Spinal cord (tissue), 10 donors: ENCODE measurements around the gene ATP2B2. TPM values are rescaled to one million over a fixed set of nuclear protein-coding genes. Genes with fewer than 3 reads are reported as not detected.

Experiments used
- DNase-seq, 6 donors: peaks; one replicate each; pipeline versions ENCODE4 v3.0.0 to v3.0.0-alpha.2; 2013 to 2015; ENCODE audit warnings: low spot score in 6 of 6, low read depth in 4 of 6
- H3K27ac ChIP-seq: one replicate; pipeline ENCODE4 v1.5.1; 2013; ENCODE audit warnings: low read depth, low read length, control low read depth
- H3K27me3 ChIP-seq: one replicate; pipeline ENCODE4 v1.6.1; 2013; ENCODE audit warnings: low read length; ENCODE audit not compliant: control insufficient read depth, insufficient read depth
- H3K36me3 ChIP-seq: one replicate; pipeline ENCODE4 v1.6.1; 2013; ENCODE audit warnings: low read length; ENCODE audit not compliant: control insufficient read depth, insufficient read depth
- H3K4me1 ChIP-seq: one replicate; pipeline ENCODE4 v1.6.1; 2013; ENCODE audit warnings: low read length; ENCODE audit not compliant: control insufficient read depth, insufficient read depth
- H3K4me3 ChIP-seq: one replicate; pipeline ENCODE4 v1.5.1; 2013; ENCODE audit warnings: low read depth, low read length, control low read depth
- H3K9me3 ChIP-seq: one replicate; pipeline ENCODE4 v1.6.1; 2013; ENCODE audit warnings: low read length; ENCODE audit not compliant: control insufficient read depth, insufficient read depth
- WGBS: methylation state at CpG from one replicate; pipeline ENCODE4 v1.1.5; 2013; ENCODE audit warnings: missing lambda C conversion rate; ENCODE audit not compliant: insufficient coverage; 5-methylcytosine and 5-hydroxymethylcytosine counted together
- polyA plus RNA-seq, 2 donors: library from polyadenylated mRNA; unstranded; fragments of 120-200 nt; gene quantifications; one replicate each; pipeline ENCODE4 v1.2.1, GENCODE V29; 2013; ENCODE audit not compliant: insufficient read length in 2 of 2
- total RNA-seq, 2 donors: library from RNA; depleted of rRNA in 1 of 2; stranded (reverse); fragments of 120-200 nt in 1 of 2; fragments of >200 nt in 1 of 2; gene quantifications; one replicate each; pipeline versions ENCODE4 v1.2.3 to v1.2.4, GENCODE V29; 2013 to 2014
- donor health status: healthy.

The ATP2B2 gene
- total and polyA plus RNA-seq, 4 donors, result 25.2 to 94.5 (median 80.4) TPM

GRCh38 chr3:10515396-10515795 lies 10.0 kb upstream of the ATP2B2 start:
- Histone ChIP-seq H3K4me3 (no peak overlapping the region), H3K36me3 (no peaks in the 10 kb centered on the region), H3K27me3 (no peaks in the 10 kb centered on the region), H3K9me3 (no peaks in the 10 kb centered on the region), H3K4me1 (peaks cover 3% of the 10 kb centered on the region), H3K27ac (no peak overlapping the region)
- WGBS, result 100% methylated on average over 1 of the region's 3 CpGs
- no peak for DNase-seq

- H3K9me3 ChIP-seq, result no peaks in the 10 kb centered on the region
- no peak for DNase-seq
- 90% methylated on average over 7 of the region's 8 CpGs for WGBS
- peaks cover 3% of the 10 kb centered on the region for H3K4me1 ChIP-seq
- H3K27ac ChIP-seq, result no peak overlapping the region
- H3K36me3 ChIP-seq, result no peaks in the 10 kb centered on the region
- no peaks in the 10 kb centered on the region for H3K27me3 ChIP-seq
- no peak overlapping the region for H3K4me3 ChIP-seq
Measured at GRCh38 chr3:10514407-10515069, 9.2 kb upstream of the ATP2B2 start.

DNA sequence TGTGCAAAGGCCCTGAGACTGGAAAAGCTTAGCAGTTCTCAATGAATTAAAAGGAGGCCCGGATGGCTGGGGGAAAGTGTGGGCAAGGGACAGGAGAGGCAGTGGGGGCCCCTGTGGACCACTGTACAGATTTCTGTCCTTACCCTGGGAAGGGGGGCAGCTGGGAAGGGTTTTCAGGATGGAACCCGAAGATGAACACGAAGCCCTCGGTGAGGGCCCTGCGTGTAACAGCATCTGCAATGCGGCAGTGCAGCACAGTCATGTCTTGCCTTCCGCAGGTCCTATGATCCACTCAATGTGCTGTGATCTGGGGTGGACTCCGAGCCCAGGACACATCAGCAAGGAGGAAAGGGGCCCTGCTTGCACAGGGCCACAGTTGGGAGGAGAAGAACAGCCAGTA lies 7.9 kb upstream of the ATP2B2 start:
- Histone ChIP-seq H3K4me3 (no peak overlapping the region), H3K27me3 (no peaks in the 10 kb centered on the region), H3K27ac (no peak overlapping the region), H3K4me1 (peaks cover 3% of the 10 kb centered on the region), H3K36me3 (no peaks in the 10 kb centered on the region), H3K9me3 (no peaks in the 10 kb centered on the region)
- no peak for DNase-seq
- WGBS, result 96% methylated on average over 8 of the region's 8 CpGs

DNA sequence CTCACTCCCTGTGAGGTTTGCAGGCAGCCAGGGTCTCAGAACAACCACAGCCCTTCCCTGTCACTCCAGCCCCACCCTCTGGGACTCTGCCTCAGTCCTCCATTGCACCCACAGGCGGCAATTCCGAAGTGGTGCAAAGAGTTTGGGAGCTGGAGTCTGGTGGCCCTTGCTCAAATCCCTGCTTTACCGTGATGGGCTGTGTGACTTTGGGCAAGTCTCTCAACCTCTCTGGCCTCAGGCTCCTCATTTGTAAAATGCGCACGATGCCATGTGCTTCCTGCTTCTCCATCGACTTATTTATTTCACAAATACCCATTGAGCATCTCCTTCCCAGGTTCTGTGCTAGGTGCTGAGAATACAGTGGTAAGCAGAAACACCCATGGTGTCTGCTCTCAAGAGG lies 7.3 kb upstream of the ATP2B2 start:
- Histone ChIP-seq H3K4me3 (no peak overlapping the region), H3K36me3 (no peaks in the 10 kb centered on the region), H3K4me1 (peaks cover 6% of the 10 kb centered on the region), H3K27me3 (no peaks in the 10 kb centered on the region), H3K9me3 (no peaks in the 10 kb centered on the region), H3K27ac (no peak overlapping the region)
- DNase-seq, result no peak
- 95% methylated on average over 5 of the region's 6 CpGs for WGBS

DNA sequence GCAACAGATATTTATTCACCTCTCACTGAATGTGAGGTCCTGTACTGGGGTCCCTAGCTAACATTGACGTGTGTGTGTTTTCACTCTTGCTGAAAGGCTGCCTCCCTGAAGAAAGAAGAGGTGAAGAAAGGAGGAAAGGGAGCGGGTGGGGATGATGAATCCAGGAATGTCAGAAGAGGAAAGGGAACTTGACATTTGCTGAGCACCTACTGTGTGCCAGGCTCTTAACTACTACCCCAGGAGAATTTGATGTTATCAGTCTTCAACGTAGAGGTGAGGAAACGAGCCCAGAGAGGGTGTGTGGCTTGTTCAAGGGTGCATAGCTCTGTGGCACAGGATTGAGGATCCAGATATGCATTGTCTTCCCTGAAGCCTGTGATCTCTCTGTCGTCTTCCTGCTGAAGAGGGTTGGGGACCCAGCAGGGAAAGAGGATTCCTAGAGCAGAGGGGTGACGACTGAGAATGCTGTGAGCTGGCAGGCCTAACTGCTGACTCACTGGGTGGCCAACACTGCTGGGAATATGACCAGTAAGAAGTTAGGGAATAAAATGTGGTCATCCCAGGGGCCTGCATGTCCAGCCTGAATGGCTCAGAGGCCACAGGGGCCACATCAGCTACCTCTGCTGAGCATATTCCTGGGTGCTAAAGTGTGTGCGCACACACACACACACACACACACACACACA lies 6.6 kb upstream of the ATP2B2 start:
- H3K36me3 ChIP-seq, result no peaks in the 10 kb centered on the region
- H3K27me3 ChIP-seq, result no peaks in the 10 kb centered on the region
- no peak overlapping the region for H3K4me3 ChIP-seq
- no peaks in the 10 kb centered on the region for H3K9me3 ChIP-seq
- H3K4me1 ChIP-seq, result peaks cover 11% of the 10 kb centered on the region
- H3K27ac ChIP-seq, result no peak overlapping the region
- no peak for DNase-seq
- 71% methylated on average over 6 of the region's 7 CpGs for WGBS

- Histone ChIP-seq H3K4me3 (no peak overlapping the region), H3K9me3 (no peaks in the 10 kb centered on the region), H3K4me1 (peaks cover 21% of the 10 kb centered on the region), H3K27me3 (no peaks in the 10 kb centered on the region), H3K27ac (no peak overlapping the region), H3K36me3 (no peaks in the 10 kb centered on the region)
- DNase-seq, result no peak
- WGBS, result 76% methylated on average over 5 of the region's 6 CpGs
Measured at GRCh38 chr3:10510743-10511432, 5.5 kb upstream of the ATP2B2 start.

DNA sequence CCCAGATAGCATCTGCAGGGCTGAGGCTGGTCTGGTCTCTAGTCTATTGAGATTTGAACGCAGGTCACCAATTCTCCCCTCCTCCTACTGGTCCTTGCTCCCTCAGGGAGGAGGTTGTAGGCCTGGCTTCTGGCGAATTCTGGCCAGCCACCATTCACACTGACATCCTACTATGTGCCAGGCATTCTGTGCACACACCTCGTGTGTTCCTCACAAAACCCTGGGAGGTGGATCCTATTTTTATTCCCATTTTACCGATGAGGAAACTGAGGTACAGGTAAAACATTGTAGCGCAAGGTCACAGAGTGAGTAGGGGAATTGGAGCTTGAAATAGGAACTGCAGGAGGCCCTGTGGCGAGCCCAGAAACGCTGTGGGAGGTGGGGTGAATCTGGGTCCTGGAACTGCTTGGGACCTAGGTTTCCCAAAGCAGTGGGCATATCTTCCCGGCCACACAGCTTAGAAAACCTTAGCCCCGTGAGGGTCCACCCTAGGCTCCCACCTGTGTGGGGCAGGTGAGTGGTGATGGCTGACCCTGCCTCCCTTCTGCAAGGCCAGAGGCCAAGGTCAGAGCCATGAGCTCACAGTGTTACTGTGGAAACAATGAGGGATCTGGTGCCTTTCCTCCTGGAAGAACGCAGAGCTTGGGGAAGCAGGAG lies 4.8 kb upstream of the ATP2B2 start:
- no peaks in the 10 kb centered on the region for H3K36me3 ChIP-seq
- H3K27me3 ChIP-seq, result no peaks in the 10 kb centered on the region
- no peaks in the 10 kb centered on the region for H3K9me3 ChIP-seq
- no peak for DNase-seq
- H3K4me1 ChIP-seq, result peaks cover 24% of the 10 kb centered on the region
- no peak overlapping the region for H3K27ac ChIP-seq
- 94% methylated on average over 7 of the region's 10 CpGs for WGBS
- H3K4me3 ChIP-seq, result no peak overlapping the region

DNA sequence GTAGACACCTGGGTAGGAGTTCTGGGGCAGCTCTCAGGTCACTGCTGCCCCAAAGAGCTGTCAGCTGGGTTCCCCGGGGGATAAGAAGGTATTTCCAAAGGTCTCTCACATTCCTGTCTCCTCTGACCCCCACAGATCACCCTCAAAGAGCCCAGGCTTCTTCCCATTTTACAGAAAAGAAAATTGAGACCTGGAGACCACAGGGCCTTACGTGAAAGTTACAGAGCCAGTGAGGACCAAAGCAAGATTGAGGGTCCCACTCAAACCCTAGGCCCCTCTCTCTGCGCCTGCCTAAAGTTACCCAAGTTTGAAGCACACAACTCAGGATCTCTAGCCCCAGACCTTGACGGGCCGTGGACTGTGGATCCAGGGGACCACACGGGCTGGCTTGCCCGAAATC lies 3.9 kb upstream of the ATP2B2 start:
- H3K36me3 ChIP-seq, result no peaks in the 10 kb centered on the region
- H3K4me1 ChIP-seq, result peaks cover 33% of the 10 kb centered on the region
- H3K27ac ChIP-seq, result no peak overlapping the region
- H3K4me3 ChIP-seq, result no peak overlapping the region
- H3K9me3 ChIP-seq, result no peaks in the 10 kb centered on the region
- DNase-seq, result no peak
- 94% methylated on average over 6 of the region's 7 CpGs for WGBS
- no peaks in the 10 kb centered on the region for H3K27me3 ChIP-seq

DNA sequence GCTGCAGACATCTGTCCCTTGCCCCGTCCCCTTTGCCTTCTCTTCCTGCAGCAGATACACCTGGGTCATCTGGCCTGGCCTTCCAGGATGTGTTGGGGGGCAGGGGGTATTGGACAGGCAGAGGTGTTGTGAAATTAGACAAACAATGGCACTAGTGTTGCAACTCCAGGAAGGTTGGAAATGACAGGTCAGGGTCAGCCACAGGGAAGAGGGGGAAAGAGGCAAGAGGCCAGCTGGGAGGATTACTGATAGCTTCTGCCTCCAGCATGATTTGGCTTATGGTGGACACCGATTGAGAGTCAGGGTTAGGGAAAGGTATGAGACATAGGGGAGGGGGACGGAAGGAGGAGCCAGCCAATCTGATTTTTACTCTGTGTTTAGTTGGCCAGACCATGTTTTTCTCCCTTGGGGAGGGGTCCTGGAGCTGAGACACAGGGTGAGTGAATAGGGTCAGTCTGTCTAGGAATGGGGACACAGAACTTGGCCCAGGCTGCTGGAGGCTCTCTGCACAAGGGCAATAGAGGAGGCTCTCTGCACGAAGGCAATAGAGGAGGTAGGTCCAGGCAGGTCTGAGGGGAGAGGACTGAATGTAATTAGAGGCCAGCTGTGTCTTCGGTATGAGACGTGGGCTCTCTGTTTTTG lies 3.4 kb upstream of the ATP2B2 start:
- WGBS, result 74% methylated on average over 6 of the region's 6 CpGs
- Histone ChIP-seq H3K27ac (no peak overlapping the region), H3K27me3 (no peaks in the 10 kb centered on the region)

More for the DNA sequence above, 3.4 kb upstream of the ATP2B2 start:
- Histone ChIP-seq H3K36me3 (no peaks in the 10 kb centered on the region), H3K4me3 (no peak overlapping the region), H3K4me1 (peaks cover 39% of the 10 kb centered on the region), H3K9me3 (no peaks in the 10 kb centered on the region)
- no peak for DNase-seq
